ENCODE data around the gene ARID1B.

DNA sequence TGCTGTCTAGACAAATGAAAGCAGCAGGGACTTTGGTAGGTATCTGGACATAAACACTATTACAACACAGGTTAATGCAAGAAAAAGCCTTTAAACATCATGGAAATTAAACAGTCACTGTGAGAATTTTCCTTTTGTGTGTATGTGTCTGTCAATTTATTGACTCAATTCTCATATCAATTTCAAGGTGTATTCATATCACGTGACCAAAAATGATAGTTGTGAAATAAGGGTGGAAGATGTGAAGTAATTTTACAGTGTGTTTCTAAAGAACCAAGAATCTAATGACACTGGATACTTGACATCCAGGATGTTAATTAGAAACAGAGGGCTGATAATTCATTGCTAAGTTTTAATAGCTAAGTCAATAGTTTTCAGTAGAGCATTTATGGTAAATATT is 302.1 kb downstream of the ARID1B start:
- TF ChIP-seq, protein P1, sequence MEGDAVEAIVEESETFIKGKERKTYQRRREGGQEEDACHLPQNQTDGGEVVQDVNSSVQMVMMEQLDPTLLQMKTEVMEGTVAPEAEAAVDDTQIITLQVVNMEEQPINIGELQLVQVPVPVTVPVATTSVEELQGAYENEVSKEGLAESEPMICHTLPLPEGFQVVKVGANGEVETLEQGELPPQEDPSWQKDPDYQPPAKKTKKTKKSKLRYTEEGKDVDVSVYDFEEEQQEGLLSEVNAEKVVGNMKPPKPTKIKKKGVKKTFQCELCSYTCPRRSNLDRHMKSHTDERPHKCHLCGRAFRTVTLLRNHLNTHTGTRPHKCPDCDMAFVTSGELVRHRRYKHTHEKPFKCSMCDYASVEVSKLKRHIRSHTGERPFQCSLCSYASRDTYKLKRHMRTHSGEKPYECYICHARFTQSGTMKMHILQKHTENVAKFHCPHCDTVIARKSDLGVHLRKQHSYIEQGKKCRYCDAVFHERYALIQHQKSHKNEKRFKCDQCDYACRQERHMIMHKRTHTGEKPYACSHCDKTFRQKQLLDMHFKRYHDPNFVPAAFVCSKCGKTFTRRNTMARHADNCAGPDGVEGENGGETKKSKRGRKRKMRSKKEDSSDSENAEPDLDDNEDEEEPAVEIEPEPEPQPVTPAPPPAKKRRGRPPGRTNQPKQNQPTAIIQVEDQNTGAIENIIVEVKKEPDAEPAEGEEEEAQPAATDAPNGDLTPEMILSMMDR (IDR thresholded peaks at IDR 0.05; ENCODE audit: insufficient read depth, low read depth, low read length) = no peak
- no peak for TF ChIP-seq EZH2 (IDR thresholded peaks at IDR 0.05; ENCODE audit: insufficient read depth, low read length)

Data from astrocyte (in vitro differentiated cells and primary cell).